GM18505 (cell line): ENCODE data around the gene KIF3B.
"Not testable (repeated sequence)": the region's sequence is repeated elsewhere in the genome, so short reads cannot be mapped to it uniquely, and the experiment has no call there.

Experiments used
- ATAC-seq: cut with Tn5 transposase; IDR thresholded peaks from one replicate; pipeline ENCODE4 v1.9.1; 2021; ENCODE audit not compliant: unreplicated experiment
- POLR2A ChIP-seq: IDR thresholded peaks from 4 replicates; pipeline ENCODE4 v1.6.1; 2011; ENCODE audit warnings: borderline replicate concordance; ENCODE audit not compliant: insufficient read depth, insufficient read length; ENCODE audit errors: extremely low read depth

The KIF3B gene

DNA sequence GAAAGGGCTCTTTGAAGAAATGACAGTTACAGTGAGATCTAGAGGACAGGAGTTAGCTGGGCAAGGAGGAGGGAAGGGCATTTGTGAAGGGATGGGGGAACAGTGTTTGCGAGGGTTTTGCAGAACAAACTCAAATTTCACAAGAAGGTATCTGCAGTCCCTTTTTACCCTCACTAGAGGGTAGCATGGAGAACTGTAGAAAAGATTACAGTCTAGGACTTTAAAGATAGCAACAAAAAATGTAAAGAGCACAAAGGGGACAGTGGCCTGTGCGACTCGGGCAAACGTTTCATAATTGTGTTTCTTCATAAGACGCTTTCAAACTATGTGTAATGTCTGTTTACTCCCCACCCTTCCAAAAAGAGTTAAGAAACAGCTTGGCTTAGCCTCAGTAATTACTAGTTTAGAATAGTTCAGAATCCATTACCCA, 59.5 kb downstream of the KIF3B start:
- no peak for ATAC-seq

DNA sequence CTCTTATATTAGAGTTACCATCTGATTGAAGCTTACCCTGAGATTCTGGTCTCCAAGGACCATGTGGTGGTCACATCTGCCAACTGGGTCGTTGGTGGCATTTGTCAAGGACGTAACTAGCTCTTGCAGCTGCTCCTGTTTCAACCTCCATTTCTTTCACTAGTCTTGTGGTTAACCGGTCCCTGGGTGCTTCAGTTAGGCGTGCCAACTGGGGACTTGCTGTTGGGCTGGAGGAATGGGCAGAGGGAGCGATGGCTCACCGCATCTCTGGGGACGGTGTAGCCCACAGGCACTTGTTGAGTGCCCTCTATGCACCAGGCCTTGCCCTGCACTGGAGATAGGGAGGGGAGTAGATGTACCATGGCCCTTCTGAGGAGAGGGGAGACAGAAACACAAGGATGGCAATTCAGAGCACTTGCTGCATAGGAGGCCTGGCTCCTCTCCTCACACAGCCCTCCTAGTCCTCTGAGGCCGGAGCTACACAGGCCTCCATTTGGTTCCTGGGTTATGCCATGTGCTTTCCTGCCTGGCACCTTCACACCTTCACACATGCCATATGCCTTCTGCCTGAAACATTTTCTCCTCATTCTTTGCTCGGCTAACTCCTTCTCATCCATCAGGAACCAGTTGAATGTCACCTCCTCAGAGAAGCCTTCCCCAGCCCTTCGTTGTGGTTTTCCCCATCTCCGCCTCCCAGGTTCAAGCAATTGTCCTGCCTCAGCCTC, 60.6 kb downstream of the KIF3B start:
- ATAC-seq: no peak

More for the DNA sequence above, 59.5 kb downstream of the KIF3B start:
- no peak for TF ChIP-seq POLR2A

DNA sequence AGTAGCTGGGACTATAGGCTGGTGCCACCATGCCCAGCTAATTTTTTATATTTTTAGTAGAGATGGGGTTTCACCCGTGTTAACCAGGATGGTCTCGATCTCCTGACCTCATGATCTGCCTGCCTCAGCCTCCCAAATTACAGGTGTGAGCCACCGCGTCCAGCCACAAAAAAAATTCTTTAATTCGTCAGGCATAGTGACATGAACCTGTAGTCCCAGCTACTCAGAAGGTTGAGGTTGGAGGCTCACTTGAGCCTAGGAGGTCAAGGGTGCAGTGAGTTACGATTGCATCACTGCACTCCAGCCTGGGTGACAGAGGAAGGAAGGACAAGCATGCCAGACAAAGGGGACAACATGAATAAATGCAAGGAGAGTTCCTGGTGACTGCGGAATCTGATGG, 61.2 kb downstream of the KIF3B start:
- ATAC-seq: no peak
- no peak for TF ChIP-seq POLR2A

More for the DNA sequence above, 60.6 kb downstream of the KIF3B start:
- TF ChIP-seq POLR2A: no peak

DNA sequence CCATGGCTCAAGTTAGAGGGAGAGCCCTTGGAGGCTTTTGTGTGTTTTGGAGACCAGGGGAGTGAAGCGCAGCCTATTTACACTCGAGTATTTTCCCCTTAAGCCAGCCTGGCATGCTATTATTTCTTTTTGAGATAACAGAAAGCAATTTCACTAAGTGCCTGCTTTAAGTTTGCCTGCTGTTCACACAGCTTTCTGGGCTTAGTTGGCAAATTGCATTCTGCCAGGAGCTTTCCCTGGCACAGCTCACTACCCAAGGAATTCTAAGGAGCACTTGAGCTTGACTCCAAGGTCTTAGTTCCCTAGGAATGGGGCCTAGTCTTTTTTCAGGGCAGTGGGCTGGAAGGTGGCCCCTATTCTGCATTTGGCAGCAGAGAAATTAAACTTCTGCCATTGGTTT, 61.7 kb downstream of the KIF3B start:
- no peak for TF ChIP-seq POLR2A

DNA sequence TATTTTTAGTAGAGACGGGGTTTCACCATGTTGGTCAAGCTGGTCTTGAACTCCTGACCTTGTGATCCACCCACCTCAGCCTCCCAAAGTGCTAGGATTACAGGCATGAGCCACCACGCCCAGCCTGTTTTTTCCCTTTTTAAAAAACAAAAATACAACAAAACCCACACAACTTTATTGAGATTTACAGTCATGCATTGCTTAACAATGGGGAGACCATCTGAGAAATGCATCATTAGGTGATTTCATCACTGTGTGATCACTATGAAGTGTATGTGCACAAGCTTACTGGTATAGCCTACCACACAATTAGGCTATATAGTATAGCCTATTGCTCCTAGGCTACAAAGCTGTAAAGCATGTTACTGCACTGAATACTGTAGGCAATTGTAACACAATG, 63.6 kb downstream of the KIF3B start:
- ATAC-seq: not testable (repeated sequence)

More for the DNA sequence above, 61.7 kb downstream of the KIF3B start:
- ATAC-seq: no peak

DNA sequence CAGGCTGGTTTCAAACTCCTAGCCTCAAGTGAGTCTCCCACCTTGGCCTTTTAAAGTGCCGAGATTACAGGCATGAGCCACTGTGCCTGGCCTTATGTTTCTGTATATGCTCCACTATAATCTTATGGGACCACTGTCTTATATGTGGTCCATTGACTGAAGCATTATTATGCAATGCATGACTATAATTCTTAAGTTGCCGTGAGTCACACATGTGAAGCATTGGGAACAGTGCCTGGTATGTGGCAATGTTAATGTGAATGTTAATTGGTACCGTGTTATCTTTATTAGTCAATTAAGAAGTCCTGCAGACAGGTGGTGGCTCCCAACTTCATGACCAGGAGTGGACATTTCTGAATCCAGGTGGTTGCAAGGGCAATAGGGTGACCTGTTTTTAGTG, 66.0 kb downstream of the KIF3B start:
- no peak for TF ChIP-seq POLR2A
- ATAC-seq: no peak

DNA sequence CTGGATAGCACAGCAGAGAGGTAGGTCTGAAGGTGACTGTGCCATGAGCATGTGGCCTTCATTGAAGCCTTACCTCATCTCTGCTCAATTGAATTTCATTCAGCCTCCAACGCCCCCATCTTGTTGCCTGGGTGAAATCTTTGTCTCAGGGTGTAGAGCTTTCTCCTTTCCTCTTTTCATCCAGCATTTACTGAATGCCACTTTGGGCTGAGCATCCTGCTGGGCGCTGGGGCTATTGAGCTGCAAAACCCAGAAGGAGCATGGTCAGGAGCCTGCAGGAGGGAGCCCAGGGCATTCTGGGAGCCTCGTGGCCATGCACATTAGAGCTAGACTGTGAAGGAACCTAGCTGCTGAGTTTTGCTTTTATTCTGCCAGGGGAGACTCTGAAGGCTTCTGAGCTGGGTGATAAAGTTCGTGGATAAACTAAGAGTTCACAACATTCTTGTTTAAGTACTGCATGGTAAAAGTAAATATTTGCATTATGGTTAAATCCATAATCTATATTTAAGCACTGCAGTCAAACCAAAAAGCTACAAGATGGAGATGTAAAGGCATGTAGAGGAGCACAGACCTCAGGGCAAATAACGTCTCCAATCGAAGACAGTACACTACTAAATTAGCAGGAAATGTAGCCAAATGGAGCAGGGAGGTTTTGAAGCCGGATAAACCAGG, 67.5 kb downstream of the KIF3B start:
- no peak for ATAC-seq
- TF ChIP-seq POLR2A: no peak

DNA sequence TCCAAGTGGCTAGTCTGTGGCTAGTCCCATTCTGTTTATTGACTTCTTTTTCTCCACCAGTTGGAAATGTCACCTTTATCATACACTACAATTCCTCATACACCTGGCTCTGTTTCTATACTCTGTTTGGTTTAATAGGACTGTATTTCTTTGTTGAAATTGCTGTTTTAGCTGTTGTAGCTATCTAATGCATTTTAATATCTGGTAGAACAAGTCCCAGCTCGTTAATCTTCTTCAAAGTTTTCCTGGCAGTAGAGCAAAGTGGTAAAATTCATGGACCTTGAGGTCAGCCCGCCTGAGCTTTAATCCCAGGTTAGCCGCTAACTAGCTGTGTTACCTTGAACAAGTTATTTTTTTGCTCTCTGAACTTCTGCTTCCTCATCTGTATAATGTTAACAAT, 70.8 kb downstream of the KIF3B start:
- no peak for TF ChIP-seq POLR2A
- no peak for ATAC-seq

DNA sequence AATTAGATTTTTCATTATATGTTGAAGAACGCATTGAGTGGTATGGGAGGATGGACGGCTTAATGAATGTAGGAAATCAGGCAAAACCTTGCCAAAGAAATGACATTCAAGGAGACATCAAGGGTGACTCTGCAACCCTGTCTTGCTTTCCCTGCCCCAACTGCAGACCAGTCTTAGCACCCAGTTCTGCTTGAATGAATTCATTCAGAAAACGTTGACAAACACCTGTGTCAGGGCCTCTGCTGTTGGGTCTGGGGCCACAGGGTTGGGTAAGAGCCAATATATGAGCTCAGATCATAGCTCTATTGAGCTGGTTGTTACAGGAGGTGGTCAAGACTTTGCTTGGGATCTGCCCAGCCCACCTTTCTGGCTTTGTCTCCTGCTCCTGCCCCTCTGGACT, 73.0 kb downstream of the KIF3B start:
- ATAC-seq: no peak
- TF ChIP-seq POLR2A: no peak

DNA sequence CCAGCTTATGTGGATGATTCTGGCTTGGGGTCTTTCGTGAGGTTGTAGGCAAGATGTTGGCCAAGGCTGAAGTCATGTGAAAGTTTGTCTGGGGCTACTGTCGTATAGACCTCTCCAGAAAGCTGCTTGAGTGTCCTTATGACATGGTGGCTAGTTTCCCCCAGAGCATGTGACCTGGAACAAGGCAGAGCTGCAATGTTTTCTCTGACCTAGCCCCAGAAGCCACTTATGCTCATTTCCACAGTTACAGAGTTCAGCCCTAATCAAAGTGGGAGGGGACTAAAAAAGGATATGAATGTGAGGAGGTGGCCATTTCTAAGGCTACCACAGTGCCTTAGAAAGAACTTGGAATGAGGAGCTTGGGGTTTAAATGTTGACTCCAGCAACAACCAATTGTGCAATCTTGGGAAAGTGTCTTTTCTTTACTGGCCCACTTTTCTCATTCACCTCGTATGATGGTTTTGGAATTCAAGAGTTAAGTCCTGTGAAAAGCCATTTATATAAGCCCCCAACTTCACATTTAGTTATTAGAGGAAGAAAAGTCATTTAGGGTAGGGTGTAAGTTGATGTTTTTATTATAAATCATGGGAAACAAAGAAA, 74.8 kb downstream of the KIF3B start:
- TF ChIP-seq POLR2A: no peak
- no peak for ATAC-seq

DNA sequence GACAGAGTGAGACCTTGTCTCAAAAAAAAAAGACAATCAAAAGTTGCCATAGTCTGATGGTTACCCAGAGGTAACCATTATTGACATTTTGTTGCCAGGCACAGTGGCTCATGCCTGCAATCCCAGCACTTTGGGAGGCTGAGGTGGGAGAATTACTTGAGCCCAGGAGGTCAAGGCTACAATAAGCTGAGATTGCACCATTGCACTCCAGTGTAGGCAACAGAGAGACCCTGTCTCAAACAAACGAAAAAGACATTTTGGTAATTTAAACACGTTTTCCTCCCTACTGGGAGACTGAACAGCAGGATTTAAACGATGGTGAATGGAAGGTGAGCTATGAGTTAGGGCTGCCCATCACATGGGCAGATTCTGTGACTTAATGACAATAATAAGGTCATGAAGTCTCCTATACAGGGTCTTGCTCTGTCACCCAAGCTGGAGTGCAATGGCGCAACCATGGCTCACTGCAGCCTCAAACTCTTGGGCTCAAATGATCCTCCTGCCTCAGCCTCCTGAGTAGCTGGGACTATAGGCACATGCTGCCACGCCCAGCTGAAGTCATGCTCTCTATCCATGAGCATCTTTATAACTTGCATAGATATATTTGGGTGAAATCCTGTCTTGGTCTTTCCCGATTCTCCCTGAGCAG, 76.5 kb downstream of the KIF3B start:
- no peak for TF ChIP-seq POLR2A
- ATAC-seq: no peak

DNA sequence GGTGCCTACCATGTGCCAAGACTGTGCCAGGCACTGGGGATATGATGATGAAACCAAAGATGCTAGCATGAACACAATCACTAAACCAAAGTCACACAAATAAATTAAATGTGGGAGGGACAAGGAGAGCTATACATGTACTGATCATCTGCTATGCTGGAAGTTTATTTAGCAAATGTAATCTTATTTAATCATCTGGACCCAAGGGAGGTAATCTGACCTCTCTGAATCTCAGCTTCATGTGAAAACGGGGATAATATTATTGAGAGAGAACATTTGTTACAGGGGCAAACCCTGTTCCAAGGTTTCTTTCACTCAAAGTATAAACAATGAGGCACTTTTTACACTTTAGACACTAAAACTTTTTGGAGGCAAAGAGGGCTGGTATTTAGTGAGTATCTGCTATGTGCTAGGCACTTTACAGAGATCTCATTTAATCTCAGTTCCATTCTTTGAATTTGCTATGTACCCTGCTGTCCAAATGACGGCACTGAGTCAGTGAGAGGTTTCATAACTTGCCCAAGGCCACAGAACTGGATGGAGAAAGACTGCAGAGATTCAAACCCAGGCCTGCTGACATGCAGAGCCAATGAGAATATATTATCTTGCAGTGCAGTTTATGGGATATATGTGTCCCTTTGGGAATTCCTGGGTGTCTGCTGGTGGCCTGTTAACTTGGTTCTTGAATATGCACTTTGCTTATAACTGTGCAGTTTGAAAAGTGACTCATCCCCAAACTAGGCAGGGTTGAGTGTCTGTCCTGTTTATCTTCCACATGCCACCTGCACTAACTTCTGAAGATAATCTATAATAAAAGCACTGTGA, 77.4 kb downstream of the KIF3B start:
- no peak for ATAC-seq
- TF ChIP-seq POLR2A: no peak

DNA sequence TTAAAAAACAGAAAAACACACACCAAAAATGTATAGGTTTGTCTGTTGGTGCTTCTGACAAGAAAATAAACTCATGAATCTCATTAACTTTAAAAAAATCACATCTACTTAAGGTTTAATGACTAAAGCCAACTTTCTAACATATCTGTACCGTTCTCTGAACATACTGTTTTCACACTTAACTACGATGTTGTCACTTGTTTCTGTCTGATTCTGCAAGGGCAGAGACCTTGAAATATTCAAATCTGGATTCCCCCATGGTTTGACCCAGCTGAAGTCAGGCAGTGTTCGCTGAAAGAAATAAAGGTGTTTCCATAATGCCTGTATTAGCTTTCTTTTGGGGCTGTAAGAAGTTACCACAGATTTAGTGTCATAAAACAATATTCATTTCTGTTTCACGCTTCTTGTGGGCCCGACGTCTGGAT, 78.0 kb downstream of the KIF3B start:
- no peak for TF ChIP-seq POLR2A
- no peak for ATAC-seq

DNA sequence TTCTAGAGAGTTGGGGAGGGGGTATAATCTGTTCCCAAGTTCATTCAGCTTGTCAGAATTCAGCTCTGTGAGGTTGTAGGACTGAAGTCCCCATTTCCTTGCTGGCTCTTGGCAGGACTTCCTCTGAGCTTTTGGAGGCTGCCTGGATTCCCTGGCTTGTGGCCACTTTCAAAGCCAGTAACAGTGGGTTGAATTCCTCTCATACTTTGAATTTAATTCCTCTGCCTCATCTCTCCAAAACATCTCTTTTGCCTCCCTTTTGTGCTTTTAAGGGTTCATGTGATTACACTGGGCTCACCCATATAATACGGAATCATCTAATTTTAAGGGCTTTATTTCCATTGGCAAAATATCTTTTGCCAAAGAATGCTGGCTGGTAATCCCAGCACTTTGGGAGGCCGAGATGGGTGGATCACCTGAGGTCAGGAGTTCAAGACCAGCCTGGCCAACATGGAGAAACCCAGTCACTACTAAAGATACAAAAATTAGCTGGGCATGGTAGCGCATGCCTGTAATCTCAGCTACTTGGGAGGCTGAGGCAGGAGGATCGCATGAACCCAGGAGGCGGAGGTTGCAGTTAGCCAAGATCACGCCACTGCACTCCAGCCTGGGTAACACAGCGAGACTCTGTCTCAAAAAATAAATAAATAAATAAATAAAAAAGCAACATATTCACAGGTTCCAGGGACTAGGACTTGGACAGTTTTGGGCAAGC, 78.6 kb downstream of the KIF3B start:
- ATAC-seq: not testable (repeated sequence)
